Right cardiac atrium (tissue), 5 donors: ENCODE measurements around the gene SERHL2. TPM values are rescaled to one million over a fixed set of nuclear protein-coding genes. Genes with fewer than 3 reads are reported as not detected.
"Not testable (repeated sequence)": the region's sequence is repeated elsewhere in the genome, so short reads cannot be mapped to it uniquely, and the experiment has no call there.

Source experiments
- ATAC-seq, 2 donors: fragments of 200-7000 bp; cut with Tn5 transposase; one replicate each; pipeline versions ENCODE4 v1.8.0 to v1.9.1; 2020; ENCODE audit warnings: moderate library complexity in 2 of 2, mild to moderate bottlenecking in 1 of 2
- DNase-seq, 3 donors: peaks; one replicate each; pipeline ENCODE4 v3.0.0-alpha.2; 2020
- H3K27ac ChIP-seq: one replicate; pipeline ENCODE4 v1.5.1; 2013; ENCODE audit warnings: mild to moderate bottlenecking, low read length, control low read depth, moderate library complexity
- H3K27me3 ChIP-seq: one replicate; pipeline ENCODE4 v1.6.1; 2013; ENCODE audit not compliant: control insufficient read depth, insufficient read depth
- H3K4me1 ChIP-seq: one replicate; pipeline ENCODE4 v1.6.1; 2013; ENCODE audit warnings: low read length; ENCODE audit not compliant: control insufficient read depth, insufficient read depth
- H3K4me3 ChIP-seq: one replicate; pipeline ENCODE4 v1.5.1; 2013; ENCODE audit warnings: low read length, control low read depth
- H3K9me3 ChIP-seq: one replicate; pipeline ENCODE4 v1.6.1; 2013; ENCODE audit warnings: low read length; ENCODE audit not compliant: control insufficient read depth
- WGBS: extraction: QIAGEN DNeasy Blood & Tissue Kit; methylation state at CpG from one replicate; pipeline ENCODE4 v1.1.7; 2013; 5-methylcytosine and 5-hydroxymethylcytosine counted together
- intact Hi-C, 4 donors: fragments of 100-400 bp; cut with DNase I; formaldehyde crosslinking; loops; one replicate each; pipeline versions ENCODE4 v1.11.0 to v1.14.0; 2022 to 2023
- polyA plus RNA-seq: library from polyadenylated mRNA; stranded (reverse); fragments of 200-250 nt; gene quantifications from one replicate; pipeline ENCODE4 v1.2.3, GENCODE V29; 2013
- total RNA-seq, 4 donors: library from RNA; stranded (reverse); fragmentation: NEBNext Ultra II Directional; extraction: Animal tissue kit (Norgen Biotek cat#: 25700); gene quantifications; one replicate each; pipeline ENCODE4 v1.2.1, GENCODE V29; 2021
- donor health status: healthy with polysubstance abuse.
- donor health status: DM: no; HTN: yes; CAD: no.
- donor health status: DM: no; HTN: no; CAD: no.
- donor health status: DM: no; HTN: yes; CAD: no; lungs with severe emphysema.
- donor health status: DM: yes; HTN: yes; CAD: no.

Gene SERHL2
- total and polyA plus RNA-seq, 5 donors: 3.3 to 5.0 (median 4.8) TPM

GRCh38 chr22:42560781-42561180, 7.0 kb downstream of the SERHL2 start:
- no peaks in the 10 kb centered on the region for H3K4me1 ChIP-seq
- no peaks in the 10 kb centered on the region for H3K27me3 ChIP-seq
- intact Hi-C loops: no loop called here
- ATAC-seq (peak; percentile 20 to 27), DNase-seq (no peak)
- H3K4me3 ChIP-seq: no peak overlapping the region
- WGBS: 71% methylated on average over 7 of the region's 7 CpGs
- H3K9me3 ChIP-seq: no peaks in the 10 kb centered on the region
- no peak overlapping the region for H3K27ac ChIP-seq

DNA sequence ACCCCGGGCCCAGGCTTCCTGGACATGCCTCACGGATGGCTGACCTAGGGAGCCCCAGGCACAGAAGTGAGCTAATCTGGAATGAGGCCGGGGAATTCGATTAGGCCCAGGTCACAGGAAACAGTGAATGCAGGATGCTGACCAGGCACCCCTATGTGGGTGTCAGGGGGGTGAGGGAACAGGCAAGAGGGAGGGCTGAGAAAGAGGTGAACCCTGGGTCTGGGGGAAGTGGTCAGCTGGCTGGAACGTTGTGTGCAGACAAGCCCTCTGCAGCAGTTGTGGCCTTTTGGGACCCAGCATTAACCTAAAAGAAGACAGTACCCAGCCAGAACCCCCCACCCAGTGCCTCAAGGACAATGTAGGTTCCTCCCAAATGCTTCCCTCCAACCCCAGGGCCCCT, 8.1 kb downstream of the SERHL2 start:
- 39% methylated on average over 5 of the region's 5 CpGs for WGBS
- Histone ChIP-seq H3K4me3 (no peak overlapping the region), H3K9me3 (no peaks in the 10 kb centered on the region), H3K27me3 (no peaks in the 10 kb centered on the region), H3K4me1 (no peaks in the 10 kb centered on the region), H3K27ac (no peak overlapping the region)
- intact Hi-C loops: no loop called here
- DNase-seq: no peak
- peak in 1 of 2 donors; percentile 4 for ATAC-seq

DNA sequence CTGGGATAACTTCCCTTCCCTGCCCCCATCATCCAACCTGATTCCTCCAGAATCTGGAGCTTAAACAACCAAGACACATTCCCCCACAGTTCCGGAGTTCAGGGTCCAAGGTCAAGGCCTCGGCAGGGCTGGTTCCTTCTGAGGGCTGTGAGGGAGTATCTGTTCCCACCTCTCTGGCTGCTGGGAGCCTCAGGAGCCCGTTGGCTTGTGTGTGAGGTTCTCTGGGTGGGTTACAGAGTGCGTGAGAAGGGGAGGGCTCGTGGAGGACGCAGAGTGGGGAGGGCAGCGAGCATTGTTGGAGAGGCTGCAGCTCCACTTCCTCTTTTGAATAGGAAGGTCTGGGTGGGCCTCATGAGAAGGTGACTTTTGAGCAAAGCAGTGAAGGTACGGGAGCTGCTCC, 8.5 kb downstream of the SERHL2 start:
- 48% methylated on average over 8 of the region's 8 CpGs for WGBS
- no peaks in the 10 kb centered on the region for H3K27me3 ChIP-seq
- intact Hi-C loops: no loop called here
- DNase-seq (no peak), ATAC-seq (peak; percentile 6 to 22)
- H3K27ac ChIP-seq: no peak overlapping the region
- no peaks in the 10 kb centered on the region for H3K4me1 ChIP-seq
- no peaks in the 10 kb centered on the region for H3K9me3 ChIP-seq
- H3K4me3 ChIP-seq: no peak overlapping the region

DNA sequence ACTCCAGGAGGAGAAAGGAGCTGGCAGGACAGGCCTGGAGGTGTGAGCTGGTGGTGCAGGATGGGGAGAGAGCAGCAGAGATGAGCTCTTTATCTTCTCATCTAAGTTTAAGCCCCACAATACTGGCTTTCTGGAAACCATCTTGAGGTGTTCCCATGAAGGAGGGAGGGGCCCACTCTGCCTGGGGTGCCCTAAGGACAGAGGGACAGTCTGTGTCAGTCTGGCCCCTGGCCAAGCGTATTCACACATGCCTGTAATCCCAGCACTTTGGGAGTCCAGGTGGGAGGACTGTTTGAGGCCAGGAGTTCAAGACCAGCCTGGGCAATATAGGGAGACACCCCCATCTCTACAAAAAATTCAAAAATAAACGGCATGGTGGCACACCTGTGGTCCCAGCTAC, 8.9 kb downstream of the SERHL2 start:
- WGBS: 89% methylated on average over 2 of the region's 2 CpGs
- intact Hi-C loops: no loop called here
- no peaks in the 10 kb centered on the region for H3K27me3 ChIP-seq
- no peaks in the 10 kb centered on the region for H3K9me3 ChIP-seq
- no peak overlapping the region for H3K4me3 ChIP-seq
- no peak overlapping the region for H3K27ac ChIP-seq
- DNase-seq (no peak), ATAC-seq (peak; percentile 2 to 6)
- H3K4me1 ChIP-seq: no peaks in the 10 kb centered on the region

DNA sequence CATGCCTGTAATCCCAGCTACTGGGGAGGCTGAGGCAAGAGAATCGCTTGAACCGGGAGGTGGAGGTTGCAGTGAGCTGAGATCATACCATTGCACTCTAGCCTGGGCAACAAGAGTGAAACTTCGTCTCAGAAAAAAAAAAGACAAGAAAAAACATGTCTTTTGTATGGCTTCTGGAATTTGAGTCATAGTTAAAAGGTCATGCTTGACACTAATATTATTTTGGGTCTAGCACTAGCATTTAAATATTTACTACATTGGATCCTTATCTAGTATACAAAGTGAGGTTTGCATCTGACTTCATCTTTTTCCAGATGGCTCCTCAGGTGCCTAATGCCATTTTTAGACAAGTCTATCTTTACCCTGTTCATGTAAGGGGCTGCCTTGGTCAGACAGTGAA, 10.2 kb downstream of the SERHL2 start:
- H3K27me3 ChIP-seq, H3K9me3 ChIP-seq, intact Hi-C loops, H3K4me3 ChIP-seq, H3K27ac ChIP-seq, DNase-seq, H3K4me1 ChIP-seq, ATAC-seq: not testable (repeated sequence)
- 87% methylated on average over 3 of the region's 3 CpGs for WGBS

GRCh38 chr22:42564699-42565098, 10.9 kb downstream of the SERHL2 start:
- intact Hi-C loops: no loop called here
- Histone ChIP-seq H3K27ac (no peak overlapping the region), H3K9me3 (no peaks in the 10 kb centered on the region), H3K4me3 (no peak overlapping the region), H3K4me1 (no peaks in the 10 kb centered on the region), H3K27me3 (no peaks in the 10 kb centered on the region)
- DNase-seq (no peak), ATAC-seq (no peak)
- 98% methylated on average over 17 of the region's 17 CpGs for WGBS

- H3K9me3 ChIP-seq: no peaks in the 10 kb centered on the region
- no peak overlapping the region for H3K4me3 ChIP-seq
- H3K27ac ChIP-seq: no peak overlapping the region
- H3K4me1 ChIP-seq: no peaks in the 10 kb centered on the region
- DNase-seq: no peak
- WGBS: 95% methylated on average over 12 of the region's 12 CpGs
- intact Hi-C loops: no loop called here
- H3K27me3 ChIP-seq: no peaks in the 10 kb centered on the region
- ATAC-seq: no peak
Measured at GRCh38 chr22:42565956-42566355, 12.2 kb downstream of the SERHL2 start.

DNA sequence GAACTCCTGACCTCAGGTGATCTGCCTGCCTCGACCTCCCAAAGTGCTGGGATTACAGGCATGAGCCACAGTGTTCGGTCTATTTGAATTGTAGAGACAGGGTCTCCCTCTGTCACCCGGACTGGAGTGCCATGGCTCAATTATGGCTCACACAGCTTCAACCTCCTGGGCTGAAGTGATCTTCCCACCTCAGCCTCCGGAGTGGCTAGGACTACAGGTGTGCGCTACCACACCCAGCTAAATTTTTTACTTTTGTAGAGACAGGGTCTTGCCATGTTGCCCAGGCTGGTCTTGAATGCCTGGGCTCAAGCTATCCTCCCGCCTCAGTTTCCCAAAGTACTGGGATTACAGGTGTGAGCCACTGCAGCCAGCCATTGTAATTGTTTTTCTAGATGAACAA, 14.2 kb downstream of the SERHL2 start:
- H3K4me1 ChIP-seq, ATAC-seq, H3K27ac ChIP-seq, H3K27me3 ChIP-seq, H3K9me3 ChIP-seq, H3K4me3 ChIP-seq, DNase-seq, intact Hi-C loops: not testable (repeated sequence)
- WGBS: 77% methylated on average over 5 of the region's 6 CpGs

- DNase-seq, H3K4me3 ChIP-seq, intact Hi-C loops, H3K4me1 ChIP-seq, H3K9me3 ChIP-seq, H3K27me3 ChIP-seq, H3K27ac ChIP-seq, ATAC-seq: not testable (repeated sequence)
- WGBS: 71% methylated on average over 9 of the region's 9 CpGs
Measured at GRCh38 chr22:42570580-42570979, 16.8 kb downstream of the SERHL2 start.

- ATAC-seq, H3K27me3 ChIP-seq, DNase-seq, H3K4me3 ChIP-seq, intact Hi-C loops, H3K4me1 ChIP-seq, H3K27ac ChIP-seq, H3K9me3 ChIP-seq: not testable (repeated sequence)
- 87% methylated on average over 12 of the region's 12 CpGs for WGBS
Measured at GRCh38 chr22:42571068-42571467, 17.3 kb downstream of the SERHL2 start.

DNA sequence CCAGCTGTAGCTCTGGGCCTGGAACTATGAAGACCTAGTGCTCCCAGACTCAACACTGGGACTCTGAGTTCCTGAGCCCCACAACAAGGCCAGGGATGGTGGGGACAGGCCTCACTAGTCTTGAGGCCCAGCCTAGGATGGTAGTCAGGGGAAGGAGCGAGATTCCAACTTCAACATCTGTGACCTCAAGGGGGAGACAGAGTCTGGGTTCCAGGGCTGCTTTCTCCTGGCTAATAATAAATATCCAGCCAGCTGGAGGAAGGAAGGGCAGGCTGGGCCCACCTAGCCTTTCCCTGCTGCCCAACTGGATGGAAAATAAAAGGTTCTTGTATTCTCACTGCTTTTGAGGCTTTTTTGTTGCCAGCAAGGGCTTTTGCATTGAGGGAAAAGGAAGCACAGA, 20.3 kb downstream of the SERHL2 start:
- WGBS: 69% methylated on average over 1 of the region's 1 CpG
- DNase-seq, H3K4me1 ChIP-seq, H3K27ac ChIP-seq, H3K9me3 ChIP-seq, H3K4me3 ChIP-seq, H3K27me3 ChIP-seq, intact Hi-C loops: not testable (repeated sequence)
- ATAC-seq: peak; percentile 10 to 26

- H3K4me3 ChIP-seq, H3K27me3 ChIP-seq, H3K9me3 ChIP-seq, DNase-seq, H3K4me1 ChIP-seq, H3K27ac ChIP-seq, ATAC-seq, intact Hi-C loops: not testable (repeated sequence)
- WGBS: 88% methylated on average over 21 of the region's 21 CpGs
Measured at GRCh38 chr22:42574468-42574867, 20.7 kb downstream of the SERHL2 start.
